ENCODE results near the gene MED12L.

MED12L gene

GRCh38 chr3:151135541-151136337, 50.3 kb downstream of the MED12L start:
- peak; percentile 18 for DNase-seq (ENCODE audit: low read depth)
- no peak overlapping the region for H3K4me3 ChIP-seq (ENCODE audit: low read depth, low read length)
- TF ChIP-seq MAX (IDR thresholded peaks at IDR 0.05; ENCODE audit: low read depth, low read length) (no peak), MYC (IDR thresholded peaks at IDR 0.05; ENCODE audit: low read depth, low read length) (no peak), CTCF (IDR thresholded peaks at IDR 0.05; ENCODE audit: low read depth, low read length) (no peak), POLR2A (IDR thresholded peaks at IDR 0.05; ENCODE audit: extremely low read depth, insufficient read length) (no peak)

- H3K4me3 ChIP-seq (ENCODE audit: low read depth, low read length): no peak overlapping the region
- DNase-seq (ENCODE audit: low read depth): no peak
- TF ChIP-seq MAX (IDR thresholded peaks at IDR 0.05; ENCODE audit: low read depth, low read length): no peak
- no peak for TF ChIP-seq CTCF (IDR thresholded peaks at IDR 0.05; ENCODE audit: low read depth, low read length)
- no peak for TF ChIP-seq POLR2A (IDR thresholded peaks at IDR 0.05; ENCODE audit: extremely low read depth, insufficient read length)
- TF ChIP-seq MYC (IDR thresholded peaks at IDR 0.05; ENCODE audit: low read depth, low read length): no peak
These were observed 57.5 kb downstream of the MED12L start for GRCh38 chr3:151142929-151143328.

GRCh38 chr3:151144016-151144415, 58.6 kb downstream of the MED12L start:
- no peak for TF ChIP-seq MYC (IDR thresholded peaks at IDR 0.05; ENCODE audit: low read depth, low read length)
- no peak for TF ChIP-seq POLR2A (IDR thresholded peaks at IDR 0.05; ENCODE audit: extremely low read depth, insufficient read length)
- TF ChIP-seq CTCF (IDR thresholded peaks at IDR 0.05; ENCODE audit: low read depth, low read length): no peak
- TF ChIP-seq MAX (IDR thresholded peaks at IDR 0.05; ENCODE audit: low read depth, low read length): no peak
- no peak for DNase-seq (ENCODE audit: low read depth)
- H3K4me3 ChIP-seq (ENCODE audit: low read depth, low read length): no peak overlapping the region

GRCh38 chr3:151144760-151145159, 59.3 kb downstream of the MED12L start:
- no peak for DNase-seq (ENCODE audit: low read depth)
- TF ChIP-seq MYC (IDR thresholded peaks at IDR 0.05; ENCODE audit: low read depth, low read length) (no peak), MAX (IDR thresholded peaks at IDR 0.05; ENCODE audit: low read depth, low read length) (no peak), CTCF (IDR thresholded peaks at IDR 0.05; ENCODE audit: low read depth, low read length) (no peak), POLR2A (IDR thresholded peaks at IDR 0.05; ENCODE audit: extremely low read depth, insufficient read length) (no peak)
- no peak overlapping the region for H3K4me3 ChIP-seq (ENCODE audit: low read depth, low read length)

- TF ChIP-seq POLR2A (IDR thresholded peaks at IDR 0.05; ENCODE audit: extremely low read depth, insufficient read length): no peak
- no peak for TF ChIP-seq MAX (IDR thresholded peaks at IDR 0.05; ENCODE audit: low read depth, low read length)
- TF ChIP-seq MYC (IDR thresholded peaks at IDR 0.05; ENCODE audit: low read depth, low read length): no peak
- TF ChIP-seq CTCF (IDR thresholded peaks at IDR 0.05; ENCODE audit: low read depth, low read length): no peak
- H3K4me3 ChIP-seq (ENCODE audit: low read depth, low read length): no peak overlapping the region
- DNase-seq (ENCODE audit: low read depth): no peak
These were observed 60.2 kb downstream of the MED12L start for GRCh38 chr3:151145713-151146070.

All from NB4 (cell line).